ENCODE results near the gene ALDH1L1.

- TF ChIP-seq CTCF (IDR thresholded peaks at IDR 0.05) (no peak), EZH2 (IDR thresholded peaks at IDR 0.05; ENCODE audit: borderline replicate concordance, insufficient read depth, low read depth, low read length, poor library complexity, severe bottlenecking) (no peak)
Observed at GRCh38 chr3:126112531-126113237, 67.7 kb downstream of the ALDH1L1 start.
